HG02571 (cell line): Measurements from ENCODE around the gene ZNF45.
"Not testable (repeated sequence)": the region's sequence is repeated elsewhere in the genome, so short reads cannot be mapped to it uniquely, and the experiment has no call there.

ENCODE experiments used
- ATAC-seq: cut with Tn5 transposase; IDR thresholded peaks from one replicate; pipeline ENCODE4 v1.9.1; 2021; ENCODE audit warnings: mild to moderate bottlenecking, moderate library complexity; ENCODE audit not compliant: unreplicated experiment

ZNF45 gene

DNA sequence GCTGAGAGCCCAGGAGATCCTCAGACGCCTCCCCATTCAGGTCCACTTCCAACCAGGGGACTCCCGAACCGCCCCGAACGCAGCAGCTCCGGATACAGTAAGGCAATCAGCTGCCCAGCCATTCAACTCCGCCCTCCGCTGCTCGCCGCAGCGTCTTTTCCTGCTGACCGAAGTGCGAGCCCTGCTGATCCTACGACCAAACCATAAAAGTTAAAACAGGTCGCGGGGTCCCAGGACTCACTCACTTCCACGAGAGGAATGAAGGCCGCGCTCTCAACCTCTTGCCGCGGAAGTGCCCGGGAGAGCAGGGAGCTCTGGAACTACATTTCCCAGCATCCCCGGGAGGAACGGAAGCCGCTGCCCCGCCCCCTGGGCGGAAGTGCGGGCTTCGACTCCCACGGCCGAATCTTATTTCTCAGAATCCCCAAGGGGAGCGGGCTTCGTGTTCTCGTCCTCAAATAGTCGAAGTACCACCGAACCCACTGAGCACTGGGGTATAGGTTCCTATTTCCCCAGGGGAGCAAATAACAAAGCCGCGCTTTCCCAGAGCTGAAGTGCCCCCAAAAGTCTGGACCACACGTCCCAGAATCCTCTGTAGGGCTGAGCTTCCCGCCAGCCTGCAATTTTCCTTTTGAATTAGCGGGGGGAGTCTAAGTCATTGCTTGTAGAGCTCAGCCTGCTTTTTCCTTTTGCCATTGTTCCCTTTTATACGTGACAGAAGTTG, at the start of gene ZNF45:
ZNF45 (minus strand) TSS at position 298 of the 724 bp plus-strand sequence. CDS start 13,097 bp downstream, outside the sequence.
- ATAC-seq, result peak; percentile 95

DNA sequence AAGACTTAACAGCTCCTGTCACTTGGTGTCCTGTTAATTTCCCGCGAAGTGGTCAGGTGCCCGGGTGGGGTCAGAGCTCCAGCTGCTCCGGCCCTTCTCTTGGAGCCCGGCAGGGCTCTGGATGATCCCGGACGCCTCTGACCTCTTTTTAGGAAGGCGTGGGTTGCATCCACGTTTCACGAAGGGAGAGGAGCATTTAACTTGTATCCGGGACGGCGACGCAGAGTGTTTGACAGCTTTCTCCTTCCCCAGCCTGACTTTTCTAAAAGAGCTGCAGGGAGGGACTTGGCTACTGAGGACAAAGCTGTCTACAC, 49.6 kb upstream of the ZNF45 start:
- no peak for ATAC-seq

DNA sequence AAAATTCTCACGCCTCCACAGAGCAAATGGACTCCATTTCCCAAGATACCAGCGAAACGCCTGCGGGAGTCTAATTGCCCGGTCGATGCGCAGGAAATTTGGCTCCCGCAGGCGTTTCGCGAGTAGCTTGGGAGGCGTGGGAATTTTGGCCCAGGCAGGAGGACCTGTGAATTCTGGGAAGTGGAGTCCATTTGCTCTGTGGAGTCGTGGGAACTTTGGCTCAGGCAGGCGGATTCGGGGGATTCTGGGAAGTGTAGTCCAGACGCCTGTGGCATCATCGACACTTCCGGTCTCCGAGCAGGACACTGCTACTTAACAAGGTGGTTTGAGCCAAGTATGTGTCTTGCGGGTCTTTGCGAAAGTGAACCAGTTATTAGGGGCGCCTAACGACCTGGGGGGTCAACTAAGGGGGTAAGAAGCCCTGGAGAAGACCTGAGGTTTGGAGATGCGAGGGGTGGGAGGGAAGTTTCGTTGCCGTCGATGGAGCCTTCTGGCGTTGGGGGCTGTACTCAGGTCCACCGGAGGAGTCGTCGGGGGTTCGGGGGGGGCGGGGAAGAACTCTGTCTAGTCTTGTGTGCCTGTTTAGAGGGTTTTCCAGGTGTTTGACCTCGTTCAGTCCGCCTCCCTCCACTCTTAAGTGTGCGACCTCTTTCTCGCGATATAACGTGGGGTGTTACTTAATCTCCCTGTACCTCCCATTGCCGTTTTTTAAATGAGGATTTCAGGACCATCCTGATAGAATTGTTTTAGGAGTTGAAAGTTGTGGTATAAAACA, 49.0 kb upstream of the ZNF45 start, which contains the start of gene ZNF155:
ZNF155 (plus strand) TSS at position 277 of the 775 bp plus-strand sequence. CDS start 4,356 bp downstream, outside the sequence.
- ATAC-seq, result no peak

DNA sequence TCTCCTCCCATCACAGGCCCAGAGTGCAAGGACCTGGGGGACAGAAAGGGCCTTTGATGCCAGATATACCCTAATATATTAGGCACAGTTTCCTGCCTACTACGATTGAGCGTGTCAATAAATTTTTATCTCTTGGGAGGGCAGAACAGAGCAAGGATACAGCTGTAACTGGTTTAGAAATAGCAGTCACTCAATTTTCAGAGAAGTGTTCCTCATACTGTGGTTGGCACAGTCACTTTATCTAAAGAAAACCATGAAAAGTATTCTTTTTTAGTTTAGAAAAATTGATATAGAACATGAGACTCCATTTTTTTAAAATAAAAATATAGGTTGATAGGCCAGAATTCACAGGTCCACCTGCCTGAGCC, 48.4 kb upstream of the ZNF45 start:
- ATAC-seq, result no peak

DNA sequence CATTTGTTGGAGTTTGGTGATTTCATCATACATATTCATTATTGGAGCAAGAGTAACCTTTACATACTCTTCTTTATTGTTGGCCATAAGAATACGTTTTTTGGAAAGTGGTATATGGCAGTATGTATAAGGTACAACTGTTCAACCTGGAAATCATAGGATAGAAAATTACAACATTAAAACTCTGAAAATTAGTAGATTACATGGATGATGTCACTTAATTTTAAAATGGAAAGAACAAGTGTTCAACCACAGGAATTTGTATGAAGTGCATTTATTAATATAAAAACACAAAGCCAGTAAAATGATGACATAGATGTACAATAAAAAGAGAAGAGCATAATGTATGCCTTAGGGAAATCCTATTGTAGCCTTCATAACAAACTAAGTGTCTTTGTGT, 41.6 kb upstream of the ZNF45 start:
- no peak for ATAC-seq

DNA sequence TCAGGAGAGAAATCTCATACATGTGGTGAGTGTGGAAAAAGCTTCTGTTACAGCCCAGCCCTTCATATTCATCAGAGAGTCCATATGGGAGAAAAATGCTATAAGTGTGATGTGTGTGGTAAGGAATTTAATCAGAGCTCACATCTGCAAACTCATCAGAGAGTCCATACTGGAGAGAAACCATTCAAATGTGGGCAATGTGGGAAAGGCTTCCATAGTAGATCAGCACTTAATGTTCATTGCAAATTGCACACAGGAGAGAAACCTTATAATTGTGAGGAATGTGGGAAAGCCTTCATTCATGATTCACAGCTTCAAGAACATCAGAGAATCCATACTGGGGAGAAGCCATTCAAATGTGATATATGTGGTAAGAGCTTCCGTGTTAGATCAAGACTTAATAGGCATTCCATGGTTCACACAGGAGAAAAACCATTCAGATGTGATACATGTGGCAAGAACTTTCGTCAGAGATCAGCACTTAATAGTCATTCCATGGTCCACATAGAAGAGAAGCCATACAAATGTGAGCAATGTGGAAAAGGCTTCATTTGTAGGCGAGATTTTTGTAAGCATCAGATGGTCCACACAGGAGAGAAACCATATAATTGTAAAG, 31.1 kb upstream of the ZNF45 start:
- no peak for ATAC-seq

DNA sequence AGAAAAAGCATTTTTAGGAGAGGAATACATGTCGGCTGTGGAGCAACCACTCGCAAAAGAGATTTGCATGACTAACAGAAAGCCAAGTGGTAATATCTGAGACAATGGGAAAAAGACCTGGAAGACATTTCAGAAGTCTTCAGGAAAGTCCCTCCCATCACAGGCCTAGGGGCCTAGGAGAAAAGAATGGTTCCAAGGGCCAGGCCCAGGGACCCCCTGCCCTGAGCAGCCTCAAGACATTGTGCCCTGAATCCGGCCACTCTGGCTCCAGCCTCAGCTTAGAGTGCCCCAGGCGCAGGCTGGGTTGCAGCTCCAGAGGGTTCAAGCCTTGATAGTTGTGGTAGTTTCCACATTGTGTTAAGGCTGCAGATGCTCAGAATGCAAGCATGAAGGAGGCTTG, 25.3 kb upstream of the ZNF45 start:
- ATAC-seq, result no peak

DNA sequence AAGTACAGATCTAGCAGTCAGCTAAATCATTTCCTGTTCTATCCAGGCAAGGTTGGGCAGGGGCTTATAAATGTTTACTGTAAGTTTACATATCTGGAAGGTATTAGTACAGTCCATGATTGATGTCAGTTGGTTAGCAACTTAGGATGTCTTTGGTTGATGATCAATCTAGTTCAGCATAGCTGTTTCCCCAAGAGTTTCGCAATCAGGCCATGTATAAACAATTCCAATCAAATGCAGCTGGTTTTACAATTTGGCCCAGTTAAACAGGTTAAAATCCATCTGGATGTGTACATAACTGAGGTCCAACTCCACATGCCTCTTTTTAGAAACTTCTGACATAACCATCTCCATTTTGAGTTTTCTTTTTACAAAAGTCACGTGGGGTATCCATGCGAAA, 22.8 kb upstream of the ZNF45 start:
- no peak for ATAC-seq

DNA sequence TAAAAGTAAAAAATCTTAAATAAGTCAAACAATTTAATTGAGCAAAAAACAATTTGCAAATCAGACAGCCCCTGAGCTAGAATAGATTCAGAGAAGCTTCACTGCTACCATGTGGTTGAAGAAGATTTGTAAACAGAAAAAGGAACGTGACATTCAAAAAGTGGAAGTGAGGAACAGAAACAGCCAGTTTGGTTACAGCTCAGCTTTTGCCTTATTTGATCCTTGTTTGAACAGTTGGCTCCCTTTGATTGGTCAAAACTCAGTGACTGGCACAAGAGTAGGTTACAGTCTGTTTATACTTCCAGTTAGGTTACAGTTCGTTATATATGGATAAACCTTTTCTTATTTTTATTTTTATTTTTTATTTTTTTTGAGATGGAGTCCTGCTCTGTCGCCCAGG, 21.7 kb upstream of the ZNF45 start:
- ATAC-seq, result no peak

DNA sequence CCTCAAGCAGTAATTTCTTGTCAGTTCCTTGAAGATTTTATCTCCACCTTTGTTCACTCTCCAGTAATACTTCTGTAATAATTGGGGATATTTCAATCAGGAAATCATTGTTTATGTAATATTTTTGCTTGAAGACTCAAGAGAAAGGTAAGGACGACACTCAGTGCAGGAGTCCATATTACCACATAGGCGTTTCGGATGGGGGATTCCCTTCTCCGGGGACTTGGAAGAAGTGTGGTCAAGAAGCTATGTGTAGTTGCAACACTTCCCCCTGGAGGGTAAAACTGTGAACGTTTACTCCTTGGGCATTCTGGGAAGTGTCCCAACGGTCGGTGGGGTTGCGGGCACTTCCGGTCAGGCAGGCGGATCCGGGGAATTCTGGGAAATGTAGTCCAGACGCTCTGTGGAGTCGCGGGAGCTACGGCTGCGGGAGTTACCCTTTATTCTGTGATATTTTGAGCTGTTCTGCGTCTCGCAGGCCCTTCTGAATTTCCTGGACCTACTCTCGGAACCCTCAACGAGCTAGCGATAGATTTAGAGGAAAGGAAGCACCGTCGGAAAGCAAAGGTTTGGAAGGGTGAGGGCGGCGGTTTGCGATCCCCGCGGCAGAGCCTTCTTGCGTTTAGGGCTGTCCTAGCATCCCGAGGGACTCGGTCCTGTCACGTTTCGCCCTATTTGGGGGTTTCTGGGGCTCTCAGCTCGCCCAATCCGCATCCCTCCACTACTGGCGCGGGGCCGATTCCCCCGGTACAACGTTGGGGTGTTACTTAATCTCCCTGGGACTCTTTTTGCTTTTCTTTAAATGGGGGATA, 16.0 kb upstream of the ZNF45 start, which contains the start of gene ZNF221:
ZNF221 (plus strand) TSS at position 395 of the 812 bp plus-strand sequence. CDS start 11,499 bp downstream, outside the sequence.
- peak; percentile 81 for ATAC-seq

DNA sequence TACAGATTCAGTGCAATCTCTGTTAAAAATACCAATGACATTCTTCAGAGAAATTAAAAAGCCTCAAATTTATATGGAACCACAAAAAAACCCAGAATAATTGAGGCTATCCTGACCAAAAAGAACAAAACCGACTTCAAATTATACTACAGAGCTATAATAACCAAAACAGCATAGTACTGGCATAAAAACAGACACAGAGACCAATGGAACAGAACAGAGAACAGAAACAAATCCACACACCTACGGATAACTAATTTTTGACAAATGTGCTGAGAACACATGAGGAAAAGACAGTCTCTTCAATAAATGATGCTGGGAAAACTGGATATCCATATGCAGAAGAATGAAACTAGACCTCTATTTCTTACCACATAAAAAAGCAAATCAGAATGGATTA, 14.7 kb upstream of the ZNF45 start:
- ATAC-seq, result not testable (repeated sequence)

DNA sequence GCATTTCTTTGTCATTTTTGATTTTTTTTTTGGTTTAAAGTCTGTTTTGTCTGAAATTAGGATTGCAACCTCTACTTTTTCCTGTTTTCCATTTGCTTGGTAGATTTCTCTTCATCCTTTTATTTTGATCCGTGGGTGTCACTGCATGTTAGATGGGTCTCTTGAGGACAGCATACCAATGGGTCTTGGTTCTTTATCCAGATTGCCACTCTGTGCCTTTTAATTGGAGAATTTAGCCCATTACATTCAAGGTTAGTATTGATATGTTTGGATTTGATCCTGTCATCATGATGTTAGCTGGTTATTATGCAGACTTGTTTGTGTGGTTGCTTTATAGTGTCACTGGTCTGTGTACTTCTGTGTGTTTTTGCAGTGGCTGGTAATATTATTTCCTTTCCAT, 12.3 kb upstream of the ZNF45 start:
- ATAC-seq, result not testable (repeated sequence)

DNA sequence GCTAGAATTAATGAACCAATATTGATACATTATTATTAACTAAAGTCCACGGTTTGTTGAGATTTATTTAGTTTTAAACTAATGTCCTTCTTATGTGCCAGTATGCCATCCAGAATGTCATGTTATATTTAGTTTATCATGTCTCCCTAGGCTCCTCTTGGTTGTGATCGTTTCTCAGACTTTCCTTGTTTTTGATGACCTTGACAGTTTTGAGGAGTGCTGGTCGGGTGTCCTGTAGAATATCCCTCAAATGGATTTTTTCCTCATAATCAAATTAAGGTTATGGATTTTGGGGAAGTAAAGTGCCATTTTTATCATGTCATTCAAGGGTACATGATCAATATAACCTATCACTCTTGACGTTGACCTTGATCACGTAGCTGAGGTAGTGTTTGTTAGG, 6.1 kb upstream of the ZNF45 start:
- ATAC-seq, result no peak

DNA sequence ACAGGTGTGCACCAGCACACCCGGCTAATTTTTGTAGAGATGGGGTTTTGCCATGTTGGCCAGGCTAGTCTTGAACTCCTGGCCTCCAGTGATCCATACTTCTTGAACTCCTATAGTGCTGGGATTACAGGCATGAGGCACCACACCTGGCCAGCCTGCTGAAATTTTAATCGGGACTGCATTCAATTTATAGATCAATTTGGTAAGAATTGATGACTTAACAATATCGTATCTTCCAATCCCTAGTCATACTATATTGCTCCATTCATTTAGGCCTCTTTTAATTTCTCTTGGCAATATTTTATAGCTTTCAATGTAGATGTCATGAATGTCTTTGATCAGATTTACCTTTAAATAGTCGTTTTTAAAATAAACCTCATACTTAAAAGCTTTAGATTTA, 5.6 kb upstream of the ZNF45 start:
- ATAC-seq, result no peak

DNA sequence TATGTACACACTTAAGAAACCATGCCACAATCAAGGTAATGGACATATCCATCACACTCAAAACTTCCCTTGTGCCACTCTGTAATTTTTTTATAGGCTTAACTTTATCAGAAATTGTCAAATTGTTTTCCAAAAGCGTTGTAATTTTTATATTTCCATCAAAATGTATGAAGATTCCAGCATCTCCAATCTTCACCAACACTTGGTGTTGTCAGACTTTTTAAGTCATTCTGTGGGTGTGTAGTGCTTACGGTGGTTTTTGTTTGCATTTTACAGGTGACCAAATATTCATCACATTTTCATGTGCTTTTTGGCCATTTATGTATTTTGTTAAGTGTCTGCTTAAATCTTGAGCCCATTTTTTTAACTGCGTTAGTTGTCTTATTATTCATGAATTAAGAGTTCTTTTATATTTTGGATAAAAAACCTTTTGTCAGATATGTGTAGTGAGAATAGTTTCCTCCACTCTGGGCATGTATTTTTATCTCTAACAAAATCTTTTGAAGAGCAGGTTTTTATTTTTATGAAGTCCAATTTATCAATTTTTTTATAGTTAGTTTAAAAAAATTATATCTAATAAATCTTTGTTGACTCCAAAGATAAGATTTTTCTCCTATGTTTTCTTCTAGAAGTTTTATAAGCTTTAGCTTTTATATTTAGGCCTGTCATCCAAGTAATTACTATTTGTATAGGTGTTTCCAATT, 4.6 kb upstream of the ZNF45 start:
- ATAC-seq, result no peak

DNA sequence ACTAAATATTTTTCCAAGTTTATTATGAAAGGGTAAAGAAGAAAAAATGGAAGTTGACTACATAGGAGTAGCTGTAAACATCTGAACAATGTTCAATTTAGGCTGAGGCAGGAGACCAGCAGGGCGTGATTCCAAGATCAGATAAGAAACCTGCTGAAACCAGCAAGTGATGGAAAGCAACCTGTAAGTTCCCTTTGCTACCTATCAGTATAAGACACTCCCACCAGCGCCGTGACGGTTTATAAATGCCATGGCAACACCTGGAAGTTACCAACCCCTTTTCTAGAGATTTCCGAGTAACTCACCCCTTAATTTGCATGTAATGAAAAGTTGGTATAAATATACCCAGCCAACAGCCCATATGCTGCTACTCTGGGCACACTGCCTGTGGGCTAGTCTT, 1.1 kb upstream of the ZNF45 start:
- ATAC-seq, result no peak

DNA sequence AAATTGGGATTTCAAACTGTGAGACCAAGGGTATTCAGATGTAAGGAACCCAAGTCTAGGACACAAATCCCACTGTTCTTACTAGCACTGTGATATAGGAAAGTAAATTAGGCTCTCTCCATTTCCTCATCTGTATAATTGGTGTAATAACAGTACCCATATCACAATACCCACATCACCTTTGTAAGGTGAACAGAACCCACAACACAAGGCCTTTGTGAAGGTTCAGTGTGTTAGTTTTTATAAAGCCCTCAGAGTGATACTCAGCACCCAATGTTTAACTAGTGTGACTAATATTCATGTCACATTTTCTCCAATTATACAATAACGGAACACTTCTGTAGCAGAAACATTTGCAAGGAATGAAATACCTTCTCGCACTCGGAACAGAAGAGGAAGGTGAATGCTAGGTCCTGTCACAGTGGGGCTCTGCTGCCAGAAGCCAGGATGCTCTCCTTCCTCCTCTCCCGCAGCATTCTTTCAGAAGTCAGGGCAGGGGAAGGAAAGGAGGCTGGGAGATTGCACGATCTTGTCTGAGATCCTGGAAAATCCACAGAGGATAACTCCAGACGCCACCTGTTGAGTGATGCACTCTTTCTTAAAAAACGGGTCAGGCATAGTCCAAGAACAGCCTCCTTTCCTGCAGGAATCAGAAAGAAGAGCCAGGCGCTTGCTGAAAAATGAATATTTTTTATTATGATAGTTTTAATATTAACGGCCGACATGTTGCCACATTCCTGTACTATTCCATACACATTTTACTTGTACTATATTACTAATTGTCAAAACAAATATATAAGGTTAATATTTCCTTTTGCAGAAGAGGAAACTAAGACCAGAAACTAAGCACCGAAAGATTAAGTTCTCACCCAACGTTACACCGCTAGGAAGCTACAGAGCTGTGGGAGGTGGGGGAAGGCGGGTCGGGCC, 762 bp downstream of the ZNF45 start:
- no peak for ATAC-seq

DNA sequence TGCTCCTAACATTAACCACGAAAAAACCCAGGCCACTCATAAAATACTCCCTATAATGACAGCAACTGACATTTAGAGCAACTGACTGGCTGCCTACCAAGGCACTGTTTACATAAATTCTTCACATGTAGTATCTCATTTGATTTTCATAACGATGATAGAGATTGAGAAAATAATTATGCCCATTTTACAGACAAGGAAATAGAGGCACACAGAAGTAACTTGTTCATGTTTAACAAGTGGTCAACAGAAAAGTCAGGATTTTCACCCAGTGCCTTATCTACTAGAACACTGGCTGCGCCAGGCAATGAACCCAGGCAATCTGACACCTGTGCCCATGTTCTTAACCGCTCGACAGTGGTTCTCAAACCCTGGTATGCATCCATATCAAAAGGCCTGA, 6.3 kb downstream of the ZNF45 start:
- no peak for ATAC-seq

DNA sequence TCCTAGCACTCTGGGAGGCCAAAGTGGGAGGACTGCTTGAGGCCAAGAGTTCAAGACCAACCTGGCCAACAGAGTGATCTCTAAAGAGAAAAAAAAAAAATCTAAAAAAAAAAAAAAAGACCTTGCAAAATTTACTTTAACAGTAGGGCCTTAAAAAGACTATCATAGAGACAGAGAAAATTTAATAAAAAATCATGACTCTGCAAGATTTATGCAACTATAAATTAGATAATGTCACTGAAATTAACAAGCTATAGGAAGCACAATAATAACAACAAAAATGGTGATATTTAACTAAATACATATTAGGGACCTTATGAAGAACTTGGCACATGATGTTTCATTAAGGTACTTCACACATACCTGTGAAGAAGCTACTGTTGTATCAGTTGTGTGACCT, 11.2 kb downstream of the ZNF45 start:
- no peak for ATAC-seq
